GM21737 (cell line): ENCODE results near the gene ZNF221.

Experiments
- ATAC-seq: cut with Tn5 transposase; IDR thresholded peaks from one replicate; pipeline ENCODE4 v1.9.1; 2021; ENCODE audit warnings: mild to moderate bottlenecking, moderate library complexity; ENCODE audit not compliant: unreplicated experiment

The ZNF221 gene

GRCh38 chr19:43956827-43957226, 5.8 kb downstream of the ZNF221 start:
- no peak for ATAC-seq

GRCh38 chr19:43957891-43958290, 6.9 kb downstream of the ZNF221 start:
- ATAC-seq = no peak

DNA sequence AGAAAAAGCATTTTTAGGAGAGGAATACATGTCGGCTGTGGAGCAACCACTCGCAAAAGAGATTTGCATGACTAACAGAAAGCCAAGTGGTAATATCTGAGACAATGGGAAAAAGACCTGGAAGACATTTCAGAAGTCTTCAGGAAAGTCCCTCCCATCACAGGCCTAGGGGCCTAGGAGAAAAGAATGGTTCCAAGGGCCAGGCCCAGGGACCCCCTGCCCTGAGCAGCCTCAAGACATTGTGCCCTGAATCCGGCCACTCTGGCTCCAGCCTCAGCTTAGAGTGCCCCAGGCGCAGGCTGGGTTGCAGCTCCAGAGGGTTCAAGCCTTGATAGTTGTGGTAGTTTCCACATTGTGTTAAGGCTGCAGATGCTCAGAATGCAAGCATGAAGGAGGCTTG, 9.4 kb downstream of the ZNF221 start:
- no peak for ATAC-seq

GRCh38 chr19:43966079-43966694, 15.2 kb downstream of the ZNF221 start:
- no peak for ATAC-seq

GRCh38 chr19:43976732-43977131, 25.7 kb downstream of the ZNF221 start:
- no peak for ATAC-seq

DNA sequence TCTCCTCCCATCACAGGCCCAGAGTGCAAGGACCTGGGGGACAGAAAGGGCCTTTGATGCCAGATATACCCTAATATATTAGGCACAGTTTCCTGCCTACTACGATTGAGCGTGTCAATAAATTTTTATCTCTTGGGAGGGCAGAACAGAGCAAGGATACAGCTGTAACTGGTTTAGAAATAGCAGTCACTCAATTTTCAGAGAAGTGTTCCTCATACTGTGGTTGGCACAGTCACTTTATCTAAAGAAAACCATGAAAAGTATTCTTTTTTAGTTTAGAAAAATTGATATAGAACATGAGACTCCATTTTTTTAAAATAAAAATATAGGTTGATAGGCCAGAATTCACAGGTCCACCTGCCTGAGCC, 32.5 kb downstream of the ZNF221 start:
- peak; percentile 20 for ATAC-seq

- peak; percentile 76 for ATAC-seq
Measured at GRCh38 chr19:43983912-43984686, 33.1 kb downstream of the ZNF221 start, which contains the start of gene ZNF155. TSS of gene ZNF155 (plus strand) at chr19:43984188. CDS start at chr19:43988544, 4,356 bp downstream.

GRCh38 chr19:43984687-43985000, 33.6 kb downstream of the ZNF221 start:
- ATAC-seq = no peak

DNA sequence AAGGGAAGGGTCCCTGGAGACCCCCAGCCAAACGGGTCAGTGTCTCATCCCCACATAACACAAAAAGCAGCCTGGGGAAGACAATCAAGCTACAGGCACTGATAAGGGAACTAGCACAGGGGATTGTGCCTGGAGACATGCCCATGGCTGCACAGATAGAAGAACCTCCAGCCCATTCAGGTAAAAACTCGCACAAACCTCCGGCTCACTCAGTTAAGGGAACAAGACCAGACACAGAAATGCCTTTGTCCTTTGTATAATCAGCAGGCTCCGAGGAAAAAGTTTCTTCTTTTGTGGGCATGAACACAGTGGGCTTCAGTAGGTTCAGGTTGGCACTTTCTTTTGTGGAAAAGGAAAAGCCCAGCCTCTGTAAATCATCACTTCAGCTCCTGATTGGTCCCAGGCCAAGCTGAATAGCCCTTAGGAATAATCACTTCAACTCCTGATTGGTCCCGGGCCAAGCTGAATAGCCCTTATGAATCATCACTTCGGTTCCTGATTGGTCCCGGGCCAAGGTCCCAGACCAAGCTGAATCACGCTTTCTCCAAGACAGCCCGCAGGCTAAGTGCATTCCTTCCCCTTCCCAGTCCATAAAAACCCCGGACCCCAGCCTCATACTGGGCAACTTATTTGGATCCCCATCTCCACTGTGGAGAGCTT, 46.7 kb downstream of the ZNF221 start:
- no peak for ATAC-seq

DNA sequence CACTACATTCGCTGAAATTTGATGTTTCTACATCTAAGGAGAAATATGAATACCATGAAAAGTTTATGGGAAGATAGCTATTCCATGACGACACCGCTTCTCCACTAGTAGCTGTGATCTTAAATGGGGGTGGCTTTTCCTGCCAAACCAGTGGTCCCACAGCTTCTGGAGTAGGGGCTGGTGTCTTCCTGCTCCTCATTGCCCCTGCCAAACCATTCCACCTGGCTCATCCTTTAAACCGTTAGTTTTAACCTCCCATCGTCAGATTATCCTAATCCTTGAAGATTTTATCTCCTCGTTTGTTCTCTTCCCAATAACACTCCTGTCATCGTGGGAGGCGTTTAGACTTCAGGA, 51.2 kb downstream of the ZNF221 start:
- ATAC-seq = no peak

GRCh38 chr19:44002566-44003460, 51.8 kb downstream of the ZNF221 start, which contains the start of gene ZNF230:
TSS of gene ZNF230 (plus strand) at chr19:44002957. CDS start at chr19:44007079, 4,122 bp downstream.
- peak; percentile 94 for ATAC-seq

- ATAC-seq = peak; percentile 32
Measured at GRCh38 chr19:44003461-44004009, 52.5 kb downstream of the ZNF221 start.

GRCh38 chr19:44005973-44006372, 54.9 kb downstream of the ZNF221 start:
- no peak for ATAC-seq

GRCh38 chr19:44007473-44007872, 56.4 kb downstream of the ZNF221 start:
- ATAC-seq = no peak

DNA sequence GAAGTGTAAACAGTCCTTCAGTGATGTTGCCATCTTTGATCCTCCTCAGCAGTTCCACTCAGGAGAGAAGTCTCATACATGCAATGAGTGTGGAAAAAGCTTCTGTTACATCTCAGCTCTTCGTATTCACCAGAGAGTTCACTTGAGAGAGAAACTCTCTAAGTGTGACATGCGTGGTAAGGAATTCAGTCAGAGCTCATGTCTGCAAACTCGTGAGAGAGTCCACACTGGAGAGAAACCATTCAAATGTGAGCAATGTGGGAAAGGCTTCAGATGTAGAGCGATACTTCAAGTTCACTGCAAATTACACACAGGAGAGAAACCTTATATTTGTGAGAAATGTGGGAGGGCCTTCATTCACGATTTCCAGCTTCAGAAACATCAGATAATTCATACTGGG, 59.4 kb downstream of the ZNF221 start:
- no peak for ATAC-seq
